Suprapubic skin (tissue), 4 donors: Measurements from ENCODE around the gene DTD1. TPM values are rescaled to one million over a fixed set of nuclear protein-coding genes. Genes with fewer than 3 reads are reported as not detected.

ENCODE experiments used
- DNase-seq, 2 donors: peaks; one replicate each; pipeline ENCODE4 v3.0.0-alpha.2; 2019; ENCODE audit warnings: low spot score in 2 of 2
- H3K27ac ChIP-seq: fragments of 200-600 bp; sonication (generic); one replicate; pipeline ENCODE4 v1.5.1; 2019
- H3K27me3 ChIP-seq: fragments of 200-600 bp; sonication (generic); one replicate; pipeline ENCODE4 v1.5.1; 2019
- H3K36me3 ChIP-seq: fragments of 200-600 bp; sonication (generic); one replicate; pipeline ENCODE4 v1.5.1; 2019
- H3K4me1 ChIP-seq: fragments of 200-600 bp; sonication (generic); one replicate; pipeline ENCODE4 v1.5.1; 2019
- H3K4me3 ChIP-seq: fragments of 200-600 bp; sonication (generic); one replicate; pipeline ENCODE4 v1.5.1; 2019; ENCODE audit warnings: mild to moderate bottlenecking
- H3K9me3 ChIP-seq: fragments of 200-600 bp; sonication (generic); one replicate; pipeline ENCODE4 v1.5.1; 2019
- EP300 ChIP-seq: sonication (generic); formaldehyde crosslinking; IDR thresholded peaks from one replicate; pipeline ENCODE4 v1.6.1; 2017; ENCODE audit warnings: antibody characterized with exemption
- POLR2A ChIP-seq, 2 donors: fragments of 450-650 bp; IDR thresholded peaks; one replicate each; pipeline ENCODE4 v1.6.1; 2017; ENCODE audit warnings: antibody characterized with exemption in 2 of 2, mild to moderate bottlenecking in 2 of 2, moderate library complexity in 2 of 2
- POLR2AphosphoS5 ChIP-seq, 3 donors: sonication (generic); formaldehyde crosslinking; IDR thresholded peaks; one replicate each; pipeline ENCODE4 v1.6.1; 2017; ENCODE audit warnings: antibody characterized with exemption in 3 of 3
- WGBS: methylation state at CpG from one replicate; pipeline ENCODE4 v1.1.5; 2018; 5-methylcytosine and 5-hydroxymethylcytosine counted together
- total RNA-seq, 4 donors: library from RNA; depleted of rRNA; stranded (reverse); fragments of >200 nt; gene quantifications; one replicate each; pipeline ENCODE4 v1.1.0, GENCODE V29; 2016
- TF ChIP-seq, protein P1 (sequence below), 2 donors: fragments of 200-600 bp in 1 of 2; fragments of 450-650 bp in 1 of 2; sonication (generic) in 1 of 2; IDR thresholded peaks; one replicate each; pipeline ENCODE4 v1.5.1; 2016 to 2019; ENCODE audit warnings: antibody characterized with exemption in 2 of 2, mild to moderate bottlenecking in 1 of 2, moderate library complexity in 1 of 2

DTD1 gene
- total RNA-seq, 4 donors from 2014 or later, result 22.5 to 33.2 (median 27.0) TPM

DNA sequence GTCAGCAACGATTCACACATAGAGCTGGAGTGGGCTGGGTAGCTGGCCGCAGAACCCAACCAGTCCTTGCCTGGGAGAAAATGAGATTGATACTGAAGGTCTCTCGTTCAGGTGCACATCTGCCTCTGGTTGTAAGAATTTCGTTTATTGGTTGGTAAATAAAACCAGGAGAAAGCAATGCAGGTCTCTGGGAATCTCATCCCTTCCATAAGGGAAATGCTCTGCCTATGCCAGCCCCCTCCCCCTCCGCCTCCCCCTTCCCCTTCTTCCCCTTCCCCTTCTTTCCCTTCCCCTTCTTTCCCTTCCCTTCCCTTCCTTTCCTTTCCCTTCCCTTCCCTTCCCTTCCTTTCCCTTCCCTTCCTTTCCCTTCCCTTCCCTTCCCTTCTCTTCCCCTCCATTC lies 107.3 kb downstream of the DTD1 start:
- Histone ChIP-seq H3K9me3 (no peaks in the 10 kb centered on the region), H3K27ac (no peak overlapping the region), H3K27me3 (no peaks in the 10 kb centered on the region), H3K4me1 (no peaks in the 10 kb centered on the region), H3K36me3 (no peaks in the 10 kb centered on the region), H3K4me3 (no peak overlapping the region)
- TF ChIP-seq, protein P1, sequence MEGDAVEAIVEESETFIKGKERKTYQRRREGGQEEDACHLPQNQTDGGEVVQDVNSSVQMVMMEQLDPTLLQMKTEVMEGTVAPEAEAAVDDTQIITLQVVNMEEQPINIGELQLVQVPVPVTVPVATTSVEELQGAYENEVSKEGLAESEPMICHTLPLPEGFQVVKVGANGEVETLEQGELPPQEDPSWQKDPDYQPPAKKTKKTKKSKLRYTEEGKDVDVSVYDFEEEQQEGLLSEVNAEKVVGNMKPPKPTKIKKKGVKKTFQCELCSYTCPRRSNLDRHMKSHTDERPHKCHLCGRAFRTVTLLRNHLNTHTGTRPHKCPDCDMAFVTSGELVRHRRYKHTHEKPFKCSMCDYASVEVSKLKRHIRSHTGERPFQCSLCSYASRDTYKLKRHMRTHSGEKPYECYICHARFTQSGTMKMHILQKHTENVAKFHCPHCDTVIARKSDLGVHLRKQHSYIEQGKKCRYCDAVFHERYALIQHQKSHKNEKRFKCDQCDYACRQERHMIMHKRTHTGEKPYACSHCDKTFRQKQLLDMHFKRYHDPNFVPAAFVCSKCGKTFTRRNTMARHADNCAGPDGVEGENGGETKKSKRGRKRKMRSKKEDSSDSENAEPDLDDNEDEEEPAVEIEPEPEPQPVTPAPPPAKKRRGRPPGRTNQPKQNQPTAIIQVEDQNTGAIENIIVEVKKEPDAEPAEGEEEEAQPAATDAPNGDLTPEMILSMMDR (IDR thresholded peaks at IDR 0.05), result no peak
- TF ChIP-seq POLR2A (IDR thresholded peaks at IDR 0.05) (no peak), POLR2AphosphoS5 (IDR thresholded peaks at IDR 0.05) (no peak), EP300 (no peak)
- DNase-seq, result no peak
- WGBS, result 83% methylated on average over 5 of the region's 5 CpGs

DNA sequence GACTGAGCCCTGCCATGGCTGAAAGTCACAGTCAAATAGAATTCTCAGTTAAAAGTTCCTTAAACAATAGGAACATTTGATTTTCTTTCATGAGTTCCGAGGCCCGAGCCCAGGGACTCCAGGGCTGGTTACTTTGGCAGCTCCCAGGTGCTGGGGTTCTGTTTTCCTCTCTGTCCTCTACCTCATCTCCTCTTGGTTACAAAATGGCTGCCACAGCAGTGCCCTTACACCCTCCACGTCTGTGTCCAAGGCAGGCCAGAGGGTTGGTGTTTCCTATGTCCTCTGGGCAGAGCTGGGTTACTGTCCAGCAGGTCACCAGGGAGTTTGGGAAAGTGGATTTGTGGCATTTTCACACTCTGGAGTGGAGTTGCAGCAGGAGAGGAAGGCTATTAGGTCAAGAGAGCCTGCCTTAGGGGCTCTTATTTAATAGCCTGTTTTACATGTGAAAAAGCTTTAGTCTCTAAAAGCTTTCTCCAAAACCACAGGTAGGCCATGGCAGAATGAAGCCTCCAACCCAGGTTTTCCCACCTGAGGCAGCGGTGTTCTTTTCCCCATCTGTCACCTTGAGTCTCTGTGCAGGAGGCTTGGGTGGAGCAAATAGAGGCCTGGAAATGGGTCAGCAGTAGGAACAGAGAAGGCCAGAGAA lies 111.0 kb downstream of the DTD1 start:
- no peak for DNase-seq
- Histone ChIP-seq H3K4me1 (peaks cover 3% of the 10 kb centered on the region), H3K36me3 (no peaks in the 10 kb centered on the region), H3K9me3 (no peaks in the 10 kb centered on the region), H3K27ac (no peak overlapping the region), H3K4me3 (no peak overlapping the region), H3K27me3 (no peaks in the 10 kb centered on the region)
- WGBS, result 95% methylated on average over 4 of the region's 4 CpGs
- TF ChIP-seq POLR2A (IDR thresholded peaks at IDR 0.05), result no peak
- TF ChIP-seq POLR2AphosphoS5 (IDR thresholded peaks at IDR 0.05), result no peak
- TF ChIP-seq, protein P1 (IDR thresholded peaks at IDR 0.05), result no peak
- TF ChIP-seq EP300, result no peak

DNA sequence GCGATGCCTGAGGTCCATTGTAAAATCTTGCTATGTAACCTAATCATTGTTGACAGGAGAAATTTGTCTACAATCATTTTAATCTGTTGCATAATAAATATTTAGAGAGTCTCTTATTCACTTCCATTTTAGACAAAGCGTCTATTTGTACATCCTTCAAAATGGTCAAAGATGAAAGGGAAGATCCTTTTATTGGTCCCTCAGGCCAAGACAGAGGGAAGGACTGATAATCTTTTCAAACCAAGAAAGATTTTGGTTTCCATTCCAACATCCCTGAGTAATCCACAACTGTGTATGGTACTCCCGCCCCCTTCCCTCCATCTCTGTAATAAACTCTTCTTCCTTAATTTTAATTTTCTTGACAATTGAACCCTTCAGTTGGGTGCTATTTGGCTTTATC lies 114.1 kb downstream of the DTD1 start:
- DNase-seq, result no peak
- Histone ChIP-seq H3K4me3 (no peak overlapping the region), H3K27me3 (no peaks in the 10 kb centered on the region), H3K4me1 (peaks cover 3% of the 10 kb centered on the region), H3K27ac (no peak overlapping the region), H3K9me3 (no peaks in the 10 kb centered on the region), H3K36me3 (no peaks in the 10 kb centered on the region)
- 64% methylated on average over 3 of the region's 3 CpGs for WGBS
- no peak for TF ChIP-seq POLR2A (IDR thresholded peaks at IDR 0.05)
- no peak for TF ChIP-seq EP300
- TF ChIP-seq POLR2AphosphoS5 (IDR thresholded peaks at IDR 0.05), result no peak
- TF ChIP-seq, protein P1 (IDR thresholded peaks at IDR 0.05), result no peak

DNA sequence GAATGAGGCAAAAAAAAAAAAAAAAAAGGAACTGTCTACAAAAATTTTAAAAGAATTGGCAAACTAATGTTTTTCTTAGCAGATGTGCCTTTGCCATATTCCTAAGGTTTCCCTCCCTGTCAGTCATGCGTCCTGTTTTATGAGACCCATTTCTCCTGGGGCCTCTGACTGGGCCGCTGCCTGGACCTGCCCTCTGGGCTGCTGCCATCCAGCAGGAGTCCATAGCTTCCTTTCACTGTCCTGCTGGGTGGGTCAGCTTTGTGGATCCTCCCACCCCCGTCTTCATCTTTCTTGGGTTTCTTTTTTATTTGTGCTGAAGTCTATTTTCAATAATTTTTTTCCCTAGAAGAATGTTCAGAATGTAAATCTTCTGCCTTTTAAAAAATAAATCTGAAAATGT lies 114.9 kb downstream of the DTD1 start:
- no peak overlapping the region for H3K4me3 ChIP-seq
- H3K27me3 ChIP-seq, result no peaks in the 10 kb centered on the region
- TF ChIP-seq, protein P1 (IDR thresholded peaks at IDR 0.05), result no peak
- no peak for TF ChIP-seq POLR2A (IDR thresholded peaks at IDR 0.05)
- no peak for TF ChIP-seq EP300
- TF ChIP-seq POLR2AphosphoS5 (IDR thresholded peaks at IDR 0.05), result no peak
- peaks cover 3% of the 10 kb centered on the region for H3K4me1 ChIP-seq
- H3K27ac ChIP-seq, result no peak overlapping the region
- H3K36me3 ChIP-seq, result no peaks in the 10 kb centered on the region
- no peaks in the 10 kb centered on the region for H3K9me3 ChIP-seq
- DNase-seq, result no peak
- WGBS, result 14% methylated on average over 3 of the region's 3 CpGs

DNA sequence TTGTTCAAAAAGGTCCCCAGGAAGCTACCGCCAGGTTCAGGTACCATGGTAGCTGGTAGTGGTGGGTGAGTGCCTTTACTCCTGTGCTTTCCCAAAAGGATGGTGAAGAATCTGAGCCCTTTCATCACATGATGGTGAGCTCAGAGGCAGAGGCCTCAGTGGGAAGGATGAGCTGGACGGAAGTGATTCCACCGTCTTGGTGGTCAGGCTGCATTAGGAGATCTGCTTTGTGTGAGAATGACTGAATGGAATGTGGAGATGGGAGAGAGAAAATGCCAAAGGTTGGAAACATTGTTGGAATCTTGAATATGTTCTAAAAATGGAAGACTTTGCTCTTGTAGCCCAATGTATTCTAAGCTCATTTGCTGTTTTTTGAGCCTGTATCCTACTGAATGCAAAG lies 117.6 kb downstream of the DTD1 start:
- Histone ChIP-seq H3K27me3 (no peaks in the 10 kb centered on the region), H3K27ac (no peak overlapping the region), H3K9me3 (no peaks in the 10 kb centered on the region), H3K4me3 (no peak overlapping the region), H3K4me1 (peaks cover 3% of the 10 kb centered on the region), H3K36me3 (no peaks in the 10 kb centered on the region)
- 82% methylated on average over 3 of the region's 3 CpGs for WGBS
- DNase-seq, result no peak
- no peak for TF ChIP-seq EP300
- TF ChIP-seq, protein P1 (IDR thresholded peaks at IDR 0.05), result no peak
- no peak for TF ChIP-seq POLR2A (IDR thresholded peaks at IDR 0.05)
- TF ChIP-seq POLR2AphosphoS5 (IDR thresholded peaks at IDR 0.05), result no peak
